Activated T-cell treated with anti-CD3 and anti-CD28 coated beads, Interleukin-2, amount 50 U/mL, for 4 hours (primary cell): ENCODE measurements around the gene DNM3. TPM values are rescaled to one million over a fixed set of nuclear protein-coding genes. Genes with fewer than 3 reads are reported as not detected.

Experiments used
- ATAC-seq, 2 donors: fragments of 200-7000 bp; cut with Tn5 transposase; one replicate each; pipeline ENCODE4 v1.10.0; 2021
- DNase-seq: peaks from one replicate; pipeline ENCODE4 v3.0.0-alpha.2; 2020
- H3K27me3 Mint-ChIP-seq: one replicate; pipeline ENCODE4 v1.8.0; 2021; ENCODE audit warnings: low read depth, mixed read lengths
- H3K36me3 Mint-ChIP-seq: one replicate; pipeline ENCODE4 v1.8.0; 2022; ENCODE audit warnings: mixed read lengths; ENCODE audit not compliant: insufficient read depth
- H3K4me1 Mint-ChIP-seq: one replicate; pipeline ENCODE4 v1.8.0; 2021; ENCODE audit warnings: low read depth, mixed read lengths
- H3K4me3 Mint-ChIP-seq: one replicate; pipeline ENCODE4 v1.8.0; 2021; ENCODE audit warnings: mild to moderate bottlenecking, moderate library complexity, mixed read lengths
- H3K9me3 Mint-ChIP-seq: one replicate; pipeline ENCODE4 v1.8.0; 2021; ENCODE audit warnings: mixed read lengths
- total RNA-seq, 3 donors: library from RNA; stranded (reverse); gene quantifications; one replicate each; pipeline ENCODE4 v1.2.1, GENCODE V29; 2021

DNM3 gene
- total RNA-seq, 3 donors from 2014 or later, result 0.35 to 0.58 (median 0.38) TPM

DNA sequence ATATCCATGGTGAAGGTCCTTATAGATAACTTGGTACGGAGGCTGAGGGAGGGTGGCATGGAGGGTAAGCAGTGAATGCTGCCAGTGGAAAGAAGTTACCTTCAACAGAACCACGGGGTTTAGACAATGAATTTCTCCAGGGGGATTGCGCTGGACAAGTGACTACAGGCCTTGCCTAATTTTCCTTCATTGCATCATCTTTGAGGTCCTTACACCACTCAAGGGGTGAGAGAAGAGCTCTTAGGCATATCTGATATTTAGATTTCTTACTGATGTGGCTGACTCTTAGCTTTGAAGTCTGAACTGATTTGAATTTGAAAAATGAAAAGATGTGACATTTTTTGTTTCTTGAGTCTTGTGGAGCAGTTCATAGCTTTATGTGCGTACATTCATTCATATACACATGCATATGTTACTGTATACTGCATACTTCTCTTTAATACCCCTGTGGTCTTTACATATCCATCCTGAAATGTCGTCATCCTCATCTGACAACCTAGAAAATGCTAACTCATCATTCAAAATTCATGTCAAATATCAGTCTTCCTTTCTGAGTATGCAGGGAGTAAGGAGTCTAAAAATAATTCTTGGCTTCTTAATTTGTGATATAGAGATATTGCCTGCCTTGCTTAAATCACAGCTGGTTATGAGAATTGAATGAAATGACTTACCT is 63.6 kb downstream of the DNM3 start:
- Mint-ChIP-seq H3K4me1 (peaks cover 5% of the 10 kb centered on the region), H3K27me3 (no peaks in the 10 kb centered on the region), H3K36me3 (no peaks in the 10 kb centered on the region), H3K4me3 (no peak overlapping the region), H3K9me3 (no peaks in the 10 kb centered on the region)
- ATAC-seq, result no peak
- DNase-seq, result no peak

DNA sequence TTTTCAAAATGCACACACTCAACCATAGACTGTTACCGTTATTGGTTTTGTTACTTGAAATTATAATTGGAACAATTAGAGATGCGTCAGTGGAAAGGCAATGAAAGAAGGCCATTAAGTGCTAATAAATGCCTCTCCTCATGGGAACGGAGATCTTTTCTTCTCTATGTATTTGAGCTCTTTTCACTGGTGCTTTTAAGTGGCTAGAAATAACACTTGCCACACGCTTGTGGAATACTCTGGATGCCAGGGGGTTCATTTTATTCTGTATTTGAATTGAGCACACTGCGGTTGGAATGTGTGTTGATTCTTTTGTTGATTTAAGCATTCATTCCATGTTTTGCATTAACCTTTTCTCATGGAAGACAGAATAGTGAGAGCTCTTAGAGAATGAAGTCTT is 68.4 kb downstream of the DNM3 start:
- Mint-ChIP-seq H3K27me3 (no peaks in the 10 kb centered on the region), H3K4me3 (no peak overlapping the region), H3K4me1 (no peaks in the 10 kb centered on the region), H3K9me3 (no peaks in the 10 kb centered on the region), H3K36me3 (no peaks in the 10 kb centered on the region)
- no peak for DNase-seq
- no peak for ATAC-seq

DNA sequence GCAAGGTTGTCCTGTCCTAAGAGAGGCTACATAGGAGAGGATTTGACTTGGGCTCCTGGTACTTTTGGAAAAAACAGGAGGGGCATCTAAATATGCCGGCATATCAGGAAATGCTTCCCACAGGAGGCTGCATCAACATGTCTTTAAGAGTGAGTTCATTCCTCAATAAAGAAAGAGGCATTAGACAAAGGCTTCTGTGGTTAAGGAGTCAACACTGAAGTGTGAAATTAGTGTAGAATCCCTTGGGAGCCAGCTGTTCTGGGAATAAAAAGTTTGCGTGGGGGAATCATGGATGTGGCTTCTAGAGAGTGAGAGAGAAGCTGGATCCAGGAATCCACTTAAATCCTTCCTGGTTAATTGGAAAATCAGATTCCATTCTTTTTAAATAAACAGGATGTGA is 69.5 kb downstream of the DNM3 start:
- H3K36me3 Mint-ChIP-seq, result no peaks in the 10 kb centered on the region
- DNase-seq (no peak), ATAC-seq (no peak)
- no peaks in the 10 kb centered on the region for H3K4me1 Mint-ChIP-seq
- no peaks in the 10 kb centered on the region for H3K27me3 Mint-ChIP-seq
- no peak overlapping the region for H3K4me3 Mint-ChIP-seq
- no peaks in the 10 kb centered on the region for H3K9me3 Mint-ChIP-seq

DNA sequence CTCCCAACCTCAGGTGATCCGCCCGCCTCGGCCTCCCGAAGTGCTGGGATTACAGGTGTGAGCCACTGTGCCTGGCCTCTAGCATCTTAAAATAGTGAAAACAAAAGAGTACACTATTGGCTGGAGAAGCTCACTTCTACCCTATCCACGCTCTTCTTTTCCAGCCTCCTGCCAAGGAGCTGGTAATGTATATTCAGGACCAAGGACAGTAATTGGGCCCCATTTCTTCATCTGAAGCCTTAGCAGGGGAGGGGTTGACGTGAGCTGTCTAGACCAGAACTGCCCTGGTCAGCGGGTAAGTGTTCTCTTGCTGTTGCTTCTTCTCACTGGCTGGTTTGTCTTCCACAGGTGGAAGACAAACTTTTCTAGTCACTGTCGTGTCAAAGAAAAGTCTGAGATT is 70.2 kb downstream of the DNM3 start:
- no peak overlapping the region for H3K4me3 Mint-ChIP-seq
- ATAC-seq (no peak), DNase-seq (no peak)
- no peaks in the 10 kb centered on the region for H3K9me3 Mint-ChIP-seq
- H3K36me3 Mint-ChIP-seq, result no peaks in the 10 kb centered on the region
- no peaks in the 10 kb centered on the region for H3K4me1 Mint-ChIP-seq
- H3K27me3 Mint-ChIP-seq, result no peaks in the 10 kb centered on the region

DNA sequence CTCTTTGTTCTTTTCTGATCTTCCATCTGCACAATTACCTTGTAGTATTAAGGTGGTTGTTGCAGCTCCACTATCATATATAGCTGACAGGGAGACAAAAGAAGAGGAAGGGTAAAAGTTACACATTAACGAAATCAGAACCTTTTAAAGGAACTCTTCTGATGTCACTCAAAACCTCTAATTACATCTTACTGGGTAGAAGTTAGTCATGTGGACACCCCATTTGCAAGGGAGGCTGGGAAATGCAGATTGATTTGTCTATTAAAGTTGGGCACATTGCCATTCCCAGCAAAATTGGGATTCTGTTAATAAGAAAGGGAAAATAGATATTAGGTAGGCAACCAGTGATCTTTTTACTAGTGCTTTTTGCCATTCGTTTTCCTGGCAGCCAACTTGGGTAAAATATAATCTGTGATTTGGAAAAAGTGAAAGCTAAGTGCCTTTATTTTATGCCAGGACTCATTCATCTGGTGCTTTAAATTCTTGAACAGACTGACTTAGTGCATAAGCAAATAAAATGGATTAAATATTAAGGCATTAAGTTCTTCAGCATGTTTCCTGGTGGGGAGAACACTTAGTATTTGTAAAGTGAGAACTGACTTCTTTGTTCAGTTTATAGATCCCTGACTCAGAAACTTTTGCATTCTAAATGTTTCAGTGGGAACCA is 71.3 kb downstream of the DNM3 start:
- Mint-ChIP-seq H3K27me3 (no peaks in the 10 kb centered on the region), H3K4me3 (no peak overlapping the region), H3K9me3 (no peaks in the 10 kb centered on the region), H3K4me1 (no peaks in the 10 kb centered on the region), H3K36me3 (no peaks in the 10 kb centered on the region)
- DNase-seq, result no peak
- no peak for ATAC-seq

DNA sequence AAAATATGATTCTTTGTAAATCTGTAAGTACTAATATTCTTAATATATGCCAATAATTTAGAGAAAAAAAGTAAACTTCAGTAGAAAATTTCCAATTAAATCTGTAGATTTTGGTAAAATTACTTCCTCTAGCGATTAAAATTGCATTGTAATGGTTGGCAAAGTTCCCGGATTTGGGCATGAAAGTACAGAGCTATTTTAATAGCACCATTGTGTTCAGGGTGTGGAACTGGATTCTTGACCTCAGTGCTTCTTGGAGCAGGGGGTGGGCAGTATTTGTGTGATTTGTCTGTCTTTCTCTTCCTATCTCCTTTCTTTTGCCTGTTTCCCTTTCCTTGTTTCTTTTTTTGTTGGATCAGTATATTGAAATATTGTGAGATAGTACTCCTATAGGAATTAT is 72.1 kb downstream of the DNM3 start:
- no peaks in the 10 kb centered on the region for H3K27me3 Mint-ChIP-seq
- no peaks in the 10 kb centered on the region for H3K4me1 Mint-ChIP-seq
- no peak overlapping the region for H3K4me3 Mint-ChIP-seq
- H3K9me3 Mint-ChIP-seq, result no peaks in the 10 kb centered on the region
- H3K36me3 Mint-ChIP-seq, result no peaks in the 10 kb centered on the region
- DNase-seq (no peak), ATAC-seq (no peak)

DNA sequence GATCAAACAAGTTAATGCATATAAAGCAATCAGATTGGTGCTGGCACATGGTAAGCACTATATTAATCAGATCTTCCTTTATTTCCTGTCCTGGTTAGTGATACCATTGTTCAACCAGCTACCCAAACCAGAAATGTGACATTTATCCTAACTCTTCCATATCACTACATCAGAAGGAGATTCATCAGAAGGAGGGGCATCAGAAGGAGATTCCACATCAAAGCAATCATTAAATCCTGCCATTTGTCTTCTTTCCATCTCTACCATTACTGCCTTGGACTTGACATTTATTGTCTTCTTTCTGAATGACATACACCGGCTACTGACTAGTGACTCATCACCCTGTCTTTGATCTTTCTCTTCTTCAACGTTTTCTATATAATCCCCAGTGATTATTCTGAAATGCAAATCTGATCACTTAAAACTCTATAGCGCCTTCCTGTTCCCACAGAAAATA is 75.0 kb downstream of the DNM3 start:
- ATAC-seq (peak in 1 of 2 donors; percentile 34), DNase-seq (no peak)
- Mint-ChIP-seq H3K27me3 (no peaks in the 10 kb centered on the region), H3K4me1 (no peaks in the 10 kb centered on the region), H3K9me3 (no peaks in the 10 kb centered on the region), H3K4me3 (no peak overlapping the region), H3K36me3 (no peaks in the 10 kb centered on the region)

DNA sequence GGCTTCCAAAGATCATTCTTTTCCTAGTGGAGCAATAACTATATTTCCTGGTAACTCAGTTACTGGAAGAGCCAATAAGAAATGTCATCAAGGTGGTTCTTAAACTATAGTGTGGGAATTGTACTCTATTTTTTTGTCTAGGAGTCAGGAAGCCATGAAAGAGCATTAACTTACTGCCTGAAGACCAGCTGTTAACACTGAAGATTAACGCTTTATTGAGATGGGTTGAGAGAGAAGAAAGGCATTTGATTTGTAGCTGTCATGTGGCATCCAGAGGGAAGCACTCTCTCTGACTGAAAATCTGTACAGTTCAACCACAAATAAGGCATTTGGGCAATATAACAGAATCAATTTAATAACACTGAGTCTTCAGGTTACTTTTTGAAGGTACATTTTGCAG is 76.0 kb downstream of the DNM3 start:
- no peaks in the 10 kb centered on the region for H3K9me3 Mint-ChIP-seq
- H3K27me3 Mint-ChIP-seq, result no peaks in the 10 kb centered on the region
- no peaks in the 10 kb centered on the region for H3K4me1 Mint-ChIP-seq
- H3K4me3 Mint-ChIP-seq, result no peak overlapping the region
- H3K36me3 Mint-ChIP-seq, result no peaks in the 10 kb centered on the region
- ATAC-seq (no peak), DNase-seq (no peak)

DNA sequence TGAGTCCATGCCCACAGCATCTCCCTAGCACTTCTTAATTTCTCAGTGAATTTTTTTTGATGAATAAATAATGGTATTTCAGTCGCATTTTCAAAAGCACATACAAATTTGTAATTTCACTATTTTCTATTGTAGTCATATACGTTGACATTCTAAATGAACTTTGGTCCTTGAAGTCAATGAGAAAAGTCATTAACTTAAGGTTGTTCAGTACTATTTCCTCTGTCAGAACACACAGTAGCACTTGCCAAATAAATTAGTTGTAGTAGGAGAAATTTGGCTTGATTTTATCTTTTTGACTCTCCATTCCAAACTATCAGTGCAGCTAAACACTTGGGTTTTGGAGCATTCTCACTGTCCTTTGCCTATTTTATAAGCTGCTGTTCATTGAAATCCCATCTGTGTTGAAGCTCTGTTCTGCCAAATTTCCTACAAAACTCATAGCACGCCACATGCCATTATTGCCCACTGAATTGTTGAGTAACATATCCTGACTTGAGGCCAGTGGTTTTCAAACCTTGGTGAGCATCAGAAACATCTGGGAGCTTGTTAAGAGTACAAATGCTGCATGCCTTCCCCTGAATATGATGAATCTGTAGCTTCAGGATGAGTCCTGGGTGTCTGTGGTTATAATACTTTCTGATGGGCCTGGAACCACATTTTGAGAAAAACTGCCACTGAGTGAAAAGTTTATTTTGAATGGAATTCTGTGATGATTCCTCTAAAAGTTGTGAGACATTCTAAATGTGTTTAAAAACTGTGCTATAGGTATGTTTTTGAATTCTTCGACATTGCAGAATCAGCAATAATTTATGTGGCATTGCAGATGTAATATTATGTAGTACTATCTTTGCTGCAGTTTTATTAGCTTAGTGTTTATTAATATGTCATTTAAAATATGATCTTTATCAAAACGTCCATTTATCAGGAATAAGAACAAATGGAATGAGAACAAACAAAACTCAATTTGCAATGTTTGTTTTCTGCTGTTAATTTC is 78.9 kb downstream of the DNM3 start:
- Mint-ChIP-seq H3K4me1 (no peaks in the 10 kb centered on the region), H3K27me3 (no peaks in the 10 kb centered on the region), H3K36me3 (peaks cover 2% of the 10 kb centered on the region), H3K4me3 (no peak overlapping the region), H3K9me3 (no peaks in the 10 kb centered on the region)
- DNase-seq, result no peak
- no peak for ATAC-seq

DNA sequence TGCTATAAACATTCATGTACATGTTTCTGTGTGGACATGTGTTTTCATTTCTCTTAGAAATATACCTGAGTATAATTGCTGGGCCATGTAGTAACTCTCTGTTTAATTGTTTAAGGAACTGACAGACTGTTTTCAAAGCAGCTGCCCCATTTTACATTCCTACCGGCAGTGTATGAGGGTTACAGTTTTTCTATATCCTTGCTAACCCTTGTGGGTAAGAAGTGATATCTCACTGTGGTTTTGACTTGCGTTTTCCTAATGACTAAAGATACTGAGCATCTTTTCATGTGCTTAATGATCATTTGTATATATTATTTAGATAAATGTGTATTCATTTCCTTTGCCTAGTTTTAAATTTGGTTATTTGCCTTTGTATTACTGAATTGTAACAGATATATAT is 81.7 kb downstream of the DNM3 start:
- peaks cover 2% of the 10 kb centered on the region for H3K36me3 Mint-ChIP-seq
- DNase-seq (no peak), ATAC-seq (no peak)
- H3K27me3 Mint-ChIP-seq, result no peaks in the 10 kb centered on the region
- no peak overlapping the region for H3K4me3 Mint-ChIP-seq
- H3K4me1 Mint-ChIP-seq, result no peaks in the 10 kb centered on the region
- H3K9me3 Mint-ChIP-seq, result no peaks in the 10 kb centered on the region

DNA sequence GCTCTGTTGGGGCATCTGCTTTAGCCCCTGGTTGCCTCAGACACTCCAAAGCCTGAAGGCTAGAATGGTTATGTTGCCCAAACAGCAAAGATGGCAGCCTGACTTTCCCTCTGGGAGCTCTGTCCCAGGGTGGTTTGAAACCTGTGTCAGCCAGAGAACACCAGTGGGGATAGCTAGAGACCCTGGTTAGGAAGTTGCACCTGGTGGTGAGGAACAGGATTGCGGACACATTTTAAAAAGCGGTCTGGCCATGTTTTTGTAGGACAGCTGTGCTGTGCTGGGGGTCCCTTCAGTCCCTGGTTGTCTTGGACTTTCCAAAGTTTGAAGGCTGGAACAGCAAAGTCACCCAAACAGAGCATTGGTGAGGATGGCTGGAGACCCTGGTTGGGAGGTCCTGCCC is 87.8 kb downstream of the DNM3 start:
- DNase-seq, result no peak
- Mint-ChIP-seq H3K4me3 (no peak overlapping the region), H3K27me3 (no peaks in the 10 kb centered on the region)

DNA sequence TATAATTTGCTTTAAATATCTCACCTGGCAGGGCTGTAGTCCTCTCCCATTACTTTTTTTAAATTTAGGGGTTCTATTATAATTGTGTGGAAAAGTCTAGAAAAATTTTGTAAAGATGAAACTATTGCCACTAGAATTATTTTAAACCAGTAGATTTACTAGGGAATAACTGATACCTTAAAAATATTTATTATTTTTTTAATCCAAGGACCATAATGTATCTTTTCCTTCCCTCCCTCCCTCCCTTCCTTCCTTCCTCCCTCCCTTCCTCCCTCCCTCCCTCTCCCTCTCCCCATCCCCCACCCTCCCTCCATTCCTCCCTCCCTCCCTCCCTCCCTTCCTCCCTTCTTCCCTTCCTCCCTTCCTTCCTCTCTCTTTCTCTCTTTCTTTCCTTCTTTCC is 90.5 kb downstream of the DNM3 start:
- H3K4me1 Mint-ChIP-seq, result peaks cover 1% of the 10 kb centered on the region
- H3K27me3 Mint-ChIP-seq, result no peaks in the 10 kb centered on the region
- DNase-seq, result no peak
- ATAC-seq, result no peak
- no peaks in the 10 kb centered on the region for H3K9me3 Mint-ChIP-seq
- H3K36me3 Mint-ChIP-seq, result no peaks in the 10 kb centered on the region
- no peak overlapping the region for H3K4me3 Mint-ChIP-seq

More for the DNA sequence above, 87.8 kb downstream of the DNM3 start:
- Mint-ChIP-seq H3K4me1 (peaks cover 1% of the 10 kb centered on the region), H3K36me3 (no peaks in the 10 kb centered on the region), H3K9me3 (no peaks in the 10 kb centered on the region)
- ATAC-seq, result no peak

DNA sequence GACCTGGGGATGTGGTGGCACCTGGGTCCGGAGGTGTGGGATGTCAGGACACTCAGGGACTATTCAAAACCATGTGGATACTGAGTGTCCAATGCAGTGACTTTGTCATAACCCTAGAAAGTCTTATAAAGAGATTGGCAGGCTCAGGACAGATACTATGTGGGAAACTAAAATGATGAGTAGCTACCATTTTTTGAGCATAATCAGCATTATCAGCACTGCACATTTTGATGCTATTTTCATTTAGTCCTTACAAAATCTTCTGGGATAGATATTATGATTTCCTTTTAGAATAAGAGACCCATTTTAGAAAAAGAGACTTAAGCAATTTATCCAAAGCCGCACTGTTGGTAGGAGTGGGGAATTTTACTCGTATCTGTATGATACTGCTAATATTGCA is 93.4 kb downstream of the DNM3 start:
- Mint-ChIP-seq H3K36me3 (no peaks in the 10 kb centered on the region), H3K27me3 (no peaks in the 10 kb centered on the region), H3K9me3 (no peaks in the 10 kb centered on the region)

DNA sequence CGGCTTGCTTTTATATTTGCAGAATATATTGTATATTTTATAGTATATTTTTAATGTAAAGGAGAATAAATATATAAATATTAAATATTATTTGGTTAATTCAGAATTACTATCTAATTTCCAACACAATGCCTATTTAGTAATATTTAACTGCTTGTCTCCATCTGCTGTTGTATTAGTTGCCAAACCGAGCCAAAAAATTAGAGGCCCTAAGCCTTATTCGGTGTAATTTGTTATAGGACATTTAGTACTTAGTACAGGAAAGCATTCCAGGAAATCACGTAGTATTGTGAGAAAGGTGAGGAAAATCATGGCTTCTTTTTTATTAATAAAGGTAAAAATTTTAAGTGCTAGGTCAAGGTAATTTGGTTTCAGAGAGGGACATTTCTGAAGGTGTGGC is 93.8 kb downstream of the DNM3 start:
- no peaks in the 10 kb centered on the region for H3K36me3 Mint-ChIP-seq
- no peaks in the 10 kb centered on the region for H3K9me3 Mint-ChIP-seq
- DNase-seq (no peak), ATAC-seq (no peak)
- H3K4me1 Mint-ChIP-seq, result peaks cover 1% of the 10 kb centered on the region
- H3K4me3 Mint-ChIP-seq, result no peak overlapping the region
- no peaks in the 10 kb centered on the region for H3K27me3 Mint-ChIP-seq

More for the DNA sequence above, 93.4 kb downstream of the DNM3 start:
- no peak for DNase-seq
- no peak overlapping the region for H3K4me3 Mint-ChIP-seq
- H3K4me1 Mint-ChIP-seq, result peaks cover 1% of the 10 kb centered on the region
- ATAC-seq, result no peak
